Daoy (cell line): ENCODE data around the gene GAREM2. TPM values are rescaled to one million over a fixed set of nuclear protein-coding genes. Genes with fewer than 3 reads are reported as not detected.

ENCODE experiments used
- DNase-seq: peaks from one replicate; pipeline ENCODE4 v3.0.0-alpha.2; 2015; ENCODE audit warnings: low read depth
- total RNA-seq: library from RNA; depleted of rRNA; stranded (reverse); fragments of >200 nt; shearing (Covaris generic); gene quantifications from 2 replicates; pipeline ENCODE4 v1.2.3, GENCODE V29; 2014; rRNA removed

Gene GAREM2
- total RNA-seq, 1 experiment from 2014 or later: 0.06 TPM

DNA sequence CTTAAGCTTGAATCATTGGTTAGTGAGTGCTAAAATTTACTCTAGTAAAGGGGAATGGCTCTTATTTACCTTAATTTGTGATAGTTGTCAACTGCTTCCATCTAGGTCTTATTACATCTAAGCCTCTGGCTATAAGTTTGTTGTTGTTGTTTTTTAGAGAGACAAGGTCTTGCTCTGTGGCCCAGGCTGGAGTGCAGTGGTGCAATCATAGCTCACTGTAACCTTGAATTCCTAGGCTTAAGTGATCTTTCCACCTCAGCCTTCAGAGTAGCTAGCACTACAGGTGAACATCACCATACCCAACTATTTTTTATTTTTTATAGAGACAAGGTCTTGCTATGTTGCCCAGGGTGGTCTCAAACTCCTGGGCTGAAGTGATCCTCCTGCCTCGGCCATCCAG lies 65.0 kb downstream of the GAREM2 start:
- no peak for DNase-seq

DNA sequence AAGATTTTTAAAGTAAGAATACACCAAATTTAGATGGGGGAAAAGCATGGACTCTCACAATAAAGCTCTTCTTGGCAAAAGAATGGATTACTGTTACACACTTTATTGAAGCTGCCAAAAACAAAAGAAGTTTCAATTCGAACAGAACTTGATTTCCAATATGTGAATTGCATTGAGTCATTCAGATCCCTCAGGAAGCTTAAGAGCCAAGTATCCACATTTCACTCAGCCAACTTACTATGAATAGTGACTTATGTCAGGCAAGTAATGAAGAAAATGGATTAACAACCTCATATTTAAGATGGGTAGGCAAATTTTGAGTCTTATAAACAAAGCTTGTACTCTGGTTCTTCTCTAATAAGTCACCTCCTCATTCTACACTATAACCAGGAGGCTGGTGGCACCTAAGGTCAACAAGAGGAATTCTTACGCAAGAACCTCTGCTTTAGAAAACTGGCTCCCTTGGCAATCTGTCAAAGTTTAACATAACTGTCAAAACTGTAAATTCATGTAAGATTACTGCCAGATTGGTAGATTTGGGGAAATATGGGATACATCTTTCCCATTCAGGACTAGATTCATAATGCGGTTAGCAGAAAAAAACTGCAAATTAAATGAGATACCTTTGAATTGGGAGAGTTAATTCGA lies 65.5 kb downstream of the GAREM2 start:
- DNase-seq: no peak

Other genes starting within 250 kb of the GAREM2 start
- gene KIF3C, start 190.6 kb upstream of the GAREM2 start, total RNA-seq: 7.8 and 16.9 TPM in 2 replicates
- 117 and 158 TPM in 2 replicates for gene RAB10, start 139.0 kb upstream of the GAREM2 start, total RNA-seq
- 89.7 and 101 TPM in 2 replicates for gene HADHA, start 71.5 kb downstream of the GAREM2 start, total RNA-seq
- 83.9 and 97.4 TPM in 2 replicates for gene HADHB, start 71.9 kb downstream of the GAREM2 start, total RNA-seq
- 26.1 and 33.2 TPM in 2 replicates for gene SELENOI, start 173.1 kb downstream of the GAREM2 start, total RNA-seq
- 0.06 TPM in 1 of 2 replicates, not detected in the other for gene ADGRF3, start 173.7 kb downstream of the GAREM2 start, total RNA-seq
- not detected in 2 replicates for gene DRC1, start 228.8 kb downstream of the GAREM2 start, total RNA-seq